GM12891 (cell line): ENCODE data around the gene NCS1.

ENCODE experiments used
- DNase-seq: peaks from one replicate; pipeline ENCODE4 v3.0.0; 2011; ENCODE audit warnings: low spot score; ENCODE audit not compliant: insufficient read length
- FAIRE-seq: peaks from 2 replicates; lab custom pipeline; 2011; peaks lifted over from hg19 to GRCh38; lab: Jason Lieb, UNC
- PAX5 ChIP-seq: IDR thresholded peaks from 2 replicates; pipeline ENCODE4 v1.6.1; 2011; ENCODE audit warnings: low read length, moderate library complexity, mild to moderate bottlenecking; ENCODE audit not compliant: insufficient read depth, severe bottlenecking
- POLR2A ChIP-seq: IDR thresholded peaks from 2 replicates; pipeline ENCODE4 v1.6.1; 2011; ENCODE audit warnings: low read depth, low read length, control low read depth
- POLR2AphosphoS5 ChIP-seq: IDR thresholded peaks from 2 replicates; pipeline ENCODE4 v1.6.1; 2011; ENCODE audit warnings: low read depth, low read length, control low read depth
- POU2F2 ChIP-seq: IDR thresholded peaks from 2 replicates; pipeline ENCODE4 v1.6.1; 2011; ENCODE audit warnings: low read depth, mild to moderate bottlenecking, control low read depth, low read length, moderate library complexity
- SPI1 ChIP-seq: IDR thresholded peaks from 2 replicates; pipeline ENCODE4 v1.6.1; 2011; ENCODE audit warnings: low read depth, low read length, control low read depth
- TAF1 ChIP-seq: IDR thresholded peaks from 2 replicates; pipeline ENCODE4 v1.6.1; 2011; ENCODE audit warnings: low read depth, low read length, control low read depth

NCS1 gene

DNA sequence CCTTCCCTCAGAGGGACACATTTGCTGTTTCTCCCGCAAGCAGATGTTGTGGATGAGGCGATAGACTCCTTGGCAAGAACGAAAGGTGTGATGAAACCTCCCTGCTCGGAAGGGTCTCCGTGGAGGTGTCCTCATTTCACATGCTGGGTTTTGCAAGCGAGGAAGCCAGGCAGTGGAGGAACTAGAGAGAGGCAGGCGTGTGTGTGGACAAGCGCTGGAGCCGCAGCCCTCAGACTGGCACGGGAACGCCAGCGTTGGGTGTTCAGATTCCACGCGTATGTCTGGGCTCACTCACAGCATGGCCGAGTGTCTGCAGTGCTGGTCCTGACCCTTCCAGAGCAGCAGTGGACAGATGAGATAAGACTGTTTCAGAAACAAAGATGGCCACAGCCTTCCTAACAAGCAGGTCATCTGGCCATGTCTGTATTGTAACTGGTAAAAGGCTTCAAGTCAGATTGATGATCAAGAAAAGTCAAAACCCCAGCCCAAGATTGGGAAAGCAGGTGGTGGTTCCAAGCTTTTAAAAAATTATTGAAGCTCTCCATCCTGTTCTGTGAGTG is 35.0 kb upstream of the NCS1 start:
- FAIRE-seq: no peak
- DNase-seq: no peak
- TF ChIP-seq SPI1: no peak

DNA sequence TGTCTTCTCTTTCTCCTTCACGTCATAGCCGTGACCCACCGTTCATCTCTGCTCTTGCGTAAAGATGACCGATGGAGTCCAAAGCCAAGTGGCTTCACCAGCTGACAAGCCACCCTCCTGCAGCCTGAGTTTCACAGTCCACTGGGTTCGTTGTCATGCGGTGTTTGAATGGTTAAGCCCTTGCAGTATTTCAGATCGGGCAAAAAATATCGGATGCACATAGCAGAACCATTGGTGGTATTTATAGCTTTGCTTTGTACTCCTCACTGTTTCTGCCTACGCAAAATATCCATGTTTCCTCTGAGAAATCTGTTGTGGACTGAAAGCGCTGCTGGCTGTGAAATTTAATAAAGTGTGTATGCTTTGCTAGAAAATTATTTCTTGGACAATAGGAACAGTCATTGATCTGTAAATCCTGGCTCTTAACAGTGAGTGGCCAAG is 34.5 kb upstream of the NCS1 start:
- TF ChIP-seq POLR2AphosphoS5: no peak
- no peak for DNase-seq
- no peak for FAIRE-seq

DNA sequence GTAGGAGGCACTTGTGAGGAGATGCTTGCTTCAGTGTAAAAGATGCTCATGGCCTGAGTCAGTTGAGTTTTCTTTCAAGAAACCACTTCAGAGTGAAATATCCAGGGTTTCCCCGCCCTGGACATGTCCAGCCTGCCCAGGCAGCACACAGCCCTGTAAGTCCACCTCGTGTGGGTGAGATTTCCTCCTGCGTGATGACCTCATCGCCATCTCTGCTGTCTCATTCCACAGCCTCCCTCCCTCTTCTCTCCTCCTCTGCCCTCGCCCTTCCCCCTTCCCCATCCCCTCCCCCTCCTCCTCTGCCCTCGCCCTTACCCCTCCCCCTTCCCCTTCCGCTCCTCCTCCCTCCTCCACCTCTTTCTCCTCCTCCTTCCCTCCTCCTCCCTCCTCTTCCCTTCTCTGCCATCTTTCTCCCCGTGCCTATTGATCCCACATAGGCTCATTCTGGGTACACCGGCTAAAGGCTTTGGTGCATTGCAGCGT is 34.0 kb upstream of the NCS1 start:
- DNase-seq: no peak
- FAIRE-seq: no peak
- TF ChIP-seq POLR2AphosphoS5: no peak
- TF ChIP-seq POU2F2: no peak
- no peak for TF ChIP-seq PAX5
- TF ChIP-seq SPI1: no peak
- TF ChIP-seq POLR2A: no peak
- no peak for TF ChIP-seq TAF1

DNA sequence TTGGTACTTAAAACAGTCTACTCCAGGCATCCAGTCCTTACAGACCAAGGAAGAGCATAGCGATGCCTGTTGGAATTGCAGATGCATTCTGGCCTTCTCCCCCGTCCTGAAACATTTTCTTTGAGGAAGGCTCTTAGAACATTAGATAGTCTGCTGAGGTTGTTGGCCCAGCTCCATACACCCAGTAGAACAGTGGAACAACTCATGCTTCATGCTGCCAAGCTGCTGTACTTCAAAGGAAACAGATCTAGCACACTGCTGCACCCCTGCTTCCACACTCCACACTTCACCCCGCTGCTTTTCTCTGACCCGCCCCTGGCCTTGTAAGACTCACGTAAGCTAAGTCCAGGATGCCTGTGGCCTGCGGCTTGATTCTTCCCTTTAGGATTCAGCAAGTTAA is 33.4 kb upstream of the NCS1 start:
- FAIRE-seq (no peak), DNase-seq (no peak)
- TF ChIP-seq TAF1 (no peak), POU2F2 (no peak), SPI1 (no peak), POLR2AphosphoS5 (no peak), PAX5 (no peak), POLR2A (no peak)

DNA sequence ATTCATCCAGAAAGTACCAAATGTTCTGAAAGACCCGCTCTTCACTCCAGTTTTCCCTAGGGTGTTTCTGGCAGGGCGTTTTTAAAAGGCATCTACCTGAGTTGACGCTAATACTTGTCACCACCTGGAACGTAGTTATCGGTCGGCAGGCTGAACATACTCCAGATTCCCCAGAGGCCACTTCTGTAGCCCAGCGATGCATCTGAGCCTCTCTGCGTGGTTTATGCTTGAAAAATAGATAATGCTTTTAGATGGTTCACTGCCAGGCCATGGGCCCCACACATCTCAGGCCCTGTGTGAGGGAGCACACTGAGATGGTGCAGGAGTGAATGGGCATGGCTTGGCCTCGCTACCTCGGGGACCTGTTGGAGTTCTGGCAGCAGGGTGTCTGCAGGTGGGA is 33.0 kb upstream of the NCS1 start:
- DNase-seq (no peak), FAIRE-seq (no peak)
- no peak for TF ChIP-seq SPI1
- TF ChIP-seq POLR2A: no peak
- TF ChIP-seq POU2F2: no peak
- TF ChIP-seq TAF1: no peak
- TF ChIP-seq PAX5: no peak
- no peak for TF ChIP-seq POLR2AphosphoS5

DNA sequence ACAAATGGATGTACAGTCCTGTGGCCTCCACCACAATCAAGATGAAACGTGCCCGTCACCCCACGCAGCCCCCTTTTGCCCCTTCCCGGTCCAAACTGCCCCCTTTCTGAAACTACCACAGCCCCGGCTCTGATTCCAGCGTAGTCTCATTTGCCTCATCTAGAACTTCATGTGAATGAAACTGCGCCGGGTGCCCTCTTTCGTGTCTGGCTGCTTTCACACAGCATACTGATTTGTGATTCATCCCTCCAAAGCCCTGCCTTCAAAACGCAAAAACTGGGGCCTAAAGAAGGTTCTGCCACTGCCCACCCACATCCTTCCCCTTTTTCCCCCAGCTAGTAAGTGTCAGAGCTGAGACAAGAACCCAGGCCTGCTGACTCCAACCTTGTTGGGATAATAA is 31.5 kb upstream of the NCS1 start:
- TF ChIP-seq TAF1 (no peak), PAX5 (no peak), POLR2A (no peak), POU2F2 (no peak), SPI1 (no peak), POLR2AphosphoS5 (no peak)
- no peak for FAIRE-seq
- DNase-seq: no peak

DNA sequence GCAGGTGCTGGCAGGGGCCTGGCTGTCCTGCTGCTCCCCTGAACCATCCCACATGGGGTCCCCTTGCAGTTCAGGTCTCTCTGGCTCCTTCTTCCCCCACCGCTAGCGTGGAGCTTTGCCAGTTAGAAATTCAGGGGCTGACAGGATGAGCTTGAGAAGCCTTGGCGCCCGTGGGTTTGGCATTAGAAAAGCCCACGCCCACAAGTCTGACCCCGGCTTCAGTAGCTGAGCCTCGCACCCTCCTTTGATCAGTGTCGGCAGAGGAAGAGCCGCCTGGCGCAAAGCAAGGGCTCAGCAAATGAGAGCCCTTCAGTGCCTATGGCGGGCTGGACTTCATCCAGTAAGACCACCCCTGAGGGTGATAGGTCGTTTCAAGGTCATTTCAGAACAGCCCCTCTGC is 30.1 kb upstream of the NCS1 start:
- no peak for TF ChIP-seq POLR2A
- TF ChIP-seq POU2F2: no peak
- no peak for TF ChIP-seq TAF1
- no peak for TF ChIP-seq PAX5
- no peak for TF ChIP-seq SPI1
- no peak for TF ChIP-seq POLR2AphosphoS5
- DNase-seq: no peak
- FAIRE-seq: no peak

DNA sequence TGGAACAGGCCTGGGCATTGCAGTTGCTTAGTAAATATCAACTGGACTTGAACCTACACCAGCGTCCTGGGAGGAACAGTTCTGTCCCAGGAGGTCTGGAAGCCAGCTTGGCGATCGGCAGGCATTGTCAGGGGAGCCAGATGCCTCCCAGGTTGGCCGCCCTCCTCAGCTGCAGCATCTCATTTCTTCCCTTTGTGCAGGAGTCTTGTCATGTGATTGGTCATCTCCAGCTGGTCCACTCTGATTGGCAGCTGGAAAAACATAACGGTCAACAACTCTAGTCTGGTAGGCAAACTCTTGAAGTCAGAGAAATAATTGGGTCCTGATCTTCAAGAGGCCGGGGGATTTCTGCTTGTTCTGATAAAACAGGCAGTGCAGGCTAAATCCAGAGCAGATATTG is 29.6 kb upstream of the NCS1 start:
- TF ChIP-seq POLR2A: no peak
- TF ChIP-seq SPI1: no peak
- TF ChIP-seq TAF1: no peak
- TF ChIP-seq PAX5: no peak
- TF ChIP-seq POU2F2: no peak
- no peak for TF ChIP-seq POLR2AphosphoS5
- DNase-seq: no peak
- FAIRE-seq: no peak

DNA sequence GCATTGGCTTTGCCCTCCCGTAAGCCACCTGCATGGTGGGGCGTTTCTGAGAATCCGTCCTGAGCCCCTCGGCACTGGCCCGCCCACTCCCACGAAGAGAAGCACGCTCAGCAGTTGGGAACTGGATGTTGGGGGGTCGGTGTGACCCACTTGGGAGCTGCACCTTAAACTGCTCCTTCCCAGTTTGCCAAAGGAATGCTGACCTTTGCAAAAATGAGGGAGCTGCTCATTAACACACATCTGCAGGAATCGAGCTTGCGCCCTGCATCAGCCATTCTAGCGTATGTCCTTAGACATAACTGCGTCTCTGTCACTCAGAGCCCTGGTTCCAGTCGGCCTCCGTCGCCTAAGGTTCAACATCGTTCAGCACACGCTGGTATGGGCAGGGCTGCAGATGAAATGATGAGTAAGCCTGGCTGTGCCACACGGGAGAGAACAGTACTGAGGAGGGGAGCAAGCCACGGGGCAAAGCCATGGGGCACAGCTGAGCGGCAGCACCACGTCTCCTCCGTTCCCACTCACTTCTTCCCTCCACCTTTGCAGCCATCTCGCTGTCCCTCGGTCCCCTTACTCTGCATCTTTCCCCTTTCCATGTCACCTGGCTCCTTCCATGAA is 28.8 kb upstream of the NCS1 start:
- FAIRE-seq: no peak
- no peak for DNase-seq
- no peak for TF ChIP-seq SPI1
- no peak for TF ChIP-seq POLR2AphosphoS5

DNA sequence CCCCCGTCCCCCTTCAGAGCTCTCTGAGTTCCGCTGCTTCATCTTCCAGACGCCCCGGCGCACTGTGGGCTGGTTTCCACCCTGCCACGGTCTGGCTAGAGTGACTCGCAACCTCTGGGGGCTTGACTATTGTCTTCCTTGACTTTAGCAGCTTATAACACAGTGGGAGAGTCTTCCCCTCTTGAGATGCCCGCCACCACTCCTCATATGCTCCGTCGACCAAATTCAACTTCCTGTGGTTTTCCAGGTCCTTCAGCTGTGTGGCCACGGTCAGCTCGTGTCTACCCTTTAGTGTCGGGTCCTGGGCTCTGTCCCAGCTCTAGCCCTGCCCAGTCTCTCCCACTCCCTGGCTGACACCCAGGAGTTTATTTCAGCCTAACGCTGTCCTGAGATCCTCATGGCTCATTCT is 28.2 kb upstream of the NCS1 start:
- no peak for TF ChIP-seq POLR2AphosphoS5
- no peak for TF ChIP-seq POLR2A
- no peak for TF ChIP-seq PAX5
- no peak for TF ChIP-seq POU2F2
- TF ChIP-seq TAF1: no peak
- no peak for TF ChIP-seq SPI1
- DNase-seq (no peak), FAIRE-seq (no peak)
